Trophoblast cell (in vitro differentiated cells and primary cell): Measurements from ENCODE around the gene PHAF1. TPM values are rescaled to one million over a fixed set of nuclear protein-coding genes. Genes with fewer than 3 reads are reported as not detected.

Experiments
- DNase-seq, 2 donors: peaks; one replicate each; pipeline ENCODE4 v3.0.0-alpha.2; 2016
- H2AFZ ChIP-seq: 2 replicates; pipeline ENCODE4 v1.6.1; 2013; ENCODE audit warnings: low read length, moderate library complexity, mild to moderate bottlenecking; ENCODE audit not compliant: insufficient read depth, poor library complexity
- H2AK5ac ChIP-seq: 2 replicates; pipeline ENCODE4 v1.6.1; 2013; ENCODE audit warnings: mild to moderate bottlenecking, low read length
- H2BK120ac ChIP-seq: 2 replicates; pipeline ENCODE4 v1.6.1; 2013; ENCODE audit warnings: low read length, mild to moderate bottlenecking, moderate library complexity; ENCODE audit not compliant: insufficient read depth, poor library complexity
- H2BK12ac ChIP-seq: 2 replicates; pipeline ENCODE4 v1.6.1; 2013; ENCODE audit warnings: mild to moderate bottlenecking, low read length, moderate library complexity
- H2BK5ac ChIP-seq: 2 replicates; pipeline ENCODE4 v1.6.1; 2013; ENCODE audit warnings: low read length, low read depth, moderate library complexity, mild to moderate bottlenecking; ENCODE audit not compliant: poor library complexity
- H3K14ac ChIP-seq: 2 replicates; pipeline ENCODE4 v1.6.1; 2013; ENCODE audit warnings: mild to moderate bottlenecking, low read length
- H3K18ac ChIP-seq: 2 replicates; pipeline ENCODE4 v1.6.1; 2013; ENCODE audit warnings: mild to moderate bottlenecking, low read length
- H3K23ac ChIP-seq: 2 replicates; pipeline ENCODE4 v1.6.1; 2013; ENCODE audit warnings: low read length
- H3K27ac ChIP-seq: 2 replicates; pipeline ENCODE4 v1.5.1; 2013; ENCODE audit warnings: low read depth, mild to moderate bottlenecking, inconsistent platforms, low read length, moderate library complexity
- H3K27me3 ChIP-seq: 2 replicates; pipeline ENCODE4 v1.6.1; 2013; ENCODE audit warnings: inconsistent platforms, mild to moderate bottlenecking, low read length, moderate library complexity; ENCODE audit not compliant: insufficient read depth
- H3K36me3 ChIP-seq, 2 experiments: 1 replicate in 1 of 2; 2 replicates in 1 of 2; pipeline ENCODE4 v1.6.1; 2013; ENCODE audit warnings: low read length in 2 of 2, mild to moderate bottlenecking in 2 of 2, moderate library complexity in 1 of 2; ENCODE audit not compliant: insufficient read depth in 2 of 2, control insufficient read depth in 1 of 2
- H3K4ac ChIP-seq: 2 replicates; pipeline ENCODE4 v1.6.1; 2013; ENCODE audit warnings: low read depth, mild to moderate bottlenecking, low read length, moderate library complexity
- H3K4me1 ChIP-seq, 2 experiments: 1 replicate in 1 of 2; 2 replicates in 1 of 2; pipeline ENCODE4 v1.6.1; 2013; ENCODE audit warnings: low read length in 2 of 2, mild to moderate bottlenecking in 2 of 2, moderate library complexity in 1 of 2; ENCODE audit not compliant: insufficient read depth in 2 of 2, control insufficient read depth in 1 of 2
- H3K4me2 ChIP-seq: 2 replicates; pipeline ENCODE4 v1.6.1; 2013; ENCODE audit warnings: inconsistent platforms, mild to moderate bottlenecking, low read length, moderate library complexity
- H3K4me3 ChIP-seq: 2 replicates; pipeline ENCODE4 v1.5.1; 2013; ENCODE audit warnings: mild to moderate bottlenecking, low read depth, low read length, inconsistent platforms
- H3K79me1 ChIP-seq: one replicate; pipeline ENCODE4 v1.6.1; 2013; ENCODE audit warnings: low read length
- H3K79me2 ChIP-seq: 2 replicates; pipeline ENCODE4 v1.6.1; 2013; ENCODE audit warnings: low read length, mild to moderate bottlenecking; ENCODE audit not compliant: control insufficient read depth, insufficient read depth, poor library complexity
- H3K9ac ChIP-seq: 2 replicates; pipeline ENCODE4 v1.6.1; 2013; ENCODE audit warnings: mild to moderate bottlenecking, low read length
- H3K9me3 ChIP-seq: 2 replicates; pipeline ENCODE4 v1.6.1; 2013; ENCODE audit warnings: low read depth, mild to moderate bottlenecking, control low read depth, inconsistent platforms, low read length; ENCODE audit not compliant: insufficient read depth
- H4K12ac ChIP-seq: 2 replicates; pipeline ENCODE4 v1.6.1; 2013; ENCODE audit warnings: low read depth, mild to moderate bottlenecking, low read length, moderate library complexity
- H4K8ac ChIP-seq: 2 replicates; pipeline ENCODE4 v1.6.1; 2013; ENCODE audit warnings: low read depth, mild to moderate bottlenecking, low read length, moderate library complexity
- H4K91ac ChIP-seq: one replicate; pipeline ENCODE4 v1.6.1; 2013; ENCODE audit warnings: low read depth, mild to moderate bottlenecking, low read length, moderate library complexity
- WGBS: extraction: QIAGEN DNeasy Blood & Tissue Kit; methylation state at CpG from one replicate; pipeline ENCODE4 v1.1.7; 2013; ENCODE audit warnings: missing lambda C conversion rate; ENCODE audit not compliant: insufficient read length, insufficient coverage; ENCODE audit errors: extremely low coverage; 5-methylcytosine and 5-hydroxymethylcytosine counted together
- polyA plus RNA-seq: library from polyadenylated mRNA; stranded (reverse); fragments of 200-250 nt; gene quantifications from 2 replicates; pipeline ENCODE4 v1.2.3, GENCODE V29; 2013

Gene PHAF1
- polyA plus RNA-seq, result 13.2 and 13.6 TPM in 2 replicates

DNA sequence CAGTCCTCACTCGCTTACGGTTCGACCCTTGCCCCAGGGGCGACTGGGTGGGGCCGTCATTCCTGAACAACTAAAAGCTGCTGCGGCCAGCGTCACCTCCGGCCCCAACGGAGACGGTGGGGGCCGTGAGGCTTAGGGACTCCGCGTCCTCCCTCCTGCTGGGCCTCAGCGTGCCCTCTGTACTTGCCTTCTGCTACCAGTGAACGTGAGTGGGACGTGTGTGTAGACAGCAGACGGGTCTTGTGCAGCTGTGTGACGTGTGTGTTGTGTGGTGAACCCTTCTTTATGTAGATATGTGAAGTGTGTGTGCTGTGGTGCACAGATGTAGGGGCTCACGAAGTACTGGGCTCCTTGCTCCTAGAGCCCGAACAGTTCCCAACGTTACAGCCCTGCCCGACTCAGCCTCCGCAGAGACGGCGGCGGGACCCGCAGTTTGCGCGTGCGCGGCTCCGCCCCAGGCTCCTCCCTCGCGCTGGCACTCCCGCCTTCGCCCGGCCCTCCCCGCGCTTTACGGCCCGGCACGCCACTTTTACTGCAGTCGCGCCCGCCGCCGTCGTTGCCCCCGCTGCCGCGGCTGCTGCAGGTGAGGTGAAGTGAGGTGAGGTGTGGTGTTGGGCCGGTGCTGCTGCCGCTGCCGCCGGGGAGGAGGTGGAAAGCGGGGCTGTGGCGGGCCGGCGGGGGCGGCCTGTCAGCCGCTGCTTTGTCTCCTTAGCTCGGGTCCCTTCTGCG lies at the start of gene PHAF1:
PHAF1 (plus strand) TSS at position 535 of the 729 bp plus-strand sequence. CDS start 235 bp downstream, outside the sequence.
- H2BK120ac ChIP-seq, result peak within 1 kb of the TSS; percentile 46
- H3K4ac ChIP-seq, result peak within 1 kb of the TSS; percentile 96
- H4K8ac ChIP-seq, result peak within 1 kb of the TSS; percentile 90
- H3K4me3 ChIP-seq, result peak within 1 kb of the TSS; percentile 93
- peak within 1 kb of the TSS; percentile 70 for H2AFZ ChIP-seq
- peak within 1 kb of the TSS; percentile 24 for H2BK5ac ChIP-seq
- peaks cover 12% of the 10 kb centered on the region for H3K79me2 ChIP-seq
- peak within 1 kb of the TSS; percentile 98 for H3K4me2 ChIP-seq
- WGBS, result no CpG with 5 or more reads among the region's 63 CpGs
- peak within 1 kb of the TSS; percentile 42 for H4K91ac ChIP-seq
- H3K27me3 ChIP-seq, result no peaks in the 10 kb centered on the region
- peak within 1 kb of the TSS; percentile 98 for H3K9ac ChIP-seq
- no peak within 1 kb of the TSS for H2BK12ac ChIP-seq
- peaks cover 7 to 16% of the 10 kb centered on the region in 2 experiments for H3K4me1 ChIP-seq
- H3K79me1 ChIP-seq, result peaks cover 8% of the 10 kb centered on the region
- H3K27ac ChIP-seq, result peak within 1 kb of the TSS; percentile 63
- H3K18ac ChIP-seq, result peak within 1 kb of the TSS; percentile 64
- no peaks in the 10 kb centered on the region for H3K9me3 ChIP-seq
- DNase-seq, result peak; percentile 91 to 96
- H3K14ac ChIP-seq, result peak within 1 kb of the TSS; percentile 81
- peak within 1 kb of the TSS; percentile 25 for H3K23ac ChIP-seq
- peak within 1 kb of the TSS; percentile 89 for H4K12ac ChIP-seq
- H3K36me3 ChIP-seq, result no peaks in the 10 kb centered on the region
- H2AK5ac ChIP-seq, result peak within 1 kb of the TSS; percentile 18

GRCh38 chr16:67063008-67063407 lies 46.7 kb upstream of the PHAF1 start:
- no CpG with 5 or more reads among the region's 2 CpGs for WGBS
- Histone ChIP-seq H3K4me2 (no peak overlapping the region), H3K27ac (no peak overlapping the region), H3K14ac (no peak overlapping the region), H3K9ac (no peak overlapping the region), H3K36me3 (peaks cover 7 to 9% of the 10 kb centered on the region in 2 experiments), H4K8ac (no peak overlapping the region), H2BK12ac (no peak overlapping the region), H3K4me1 (no peaks in the 10 kb centered on the region), H3K18ac (no peak overlapping the region), H4K91ac (no peak overlapping the region), H3K4me3 (no peak overlapping the region), H3K79me2 (no peaks in the 10 kb centered on the region), H2BK5ac (no peak overlapping the region), H2AFZ (no peak overlapping the region), H2AK5ac (no peak overlapping the region), H4K12ac (no peak overlapping the region), H3K23ac (no peak overlapping the region), H3K9me3 (no peaks in the 10 kb centered on the region), H3K4ac (no peak overlapping the region), H2BK120ac (no peak overlapping the region), H3K27me3 (no peaks in the 10 kb centered on the region), H3K79me1 (no peaks in the 10 kb centered on the region)
- DNase-seq, result no peak

DNA sequence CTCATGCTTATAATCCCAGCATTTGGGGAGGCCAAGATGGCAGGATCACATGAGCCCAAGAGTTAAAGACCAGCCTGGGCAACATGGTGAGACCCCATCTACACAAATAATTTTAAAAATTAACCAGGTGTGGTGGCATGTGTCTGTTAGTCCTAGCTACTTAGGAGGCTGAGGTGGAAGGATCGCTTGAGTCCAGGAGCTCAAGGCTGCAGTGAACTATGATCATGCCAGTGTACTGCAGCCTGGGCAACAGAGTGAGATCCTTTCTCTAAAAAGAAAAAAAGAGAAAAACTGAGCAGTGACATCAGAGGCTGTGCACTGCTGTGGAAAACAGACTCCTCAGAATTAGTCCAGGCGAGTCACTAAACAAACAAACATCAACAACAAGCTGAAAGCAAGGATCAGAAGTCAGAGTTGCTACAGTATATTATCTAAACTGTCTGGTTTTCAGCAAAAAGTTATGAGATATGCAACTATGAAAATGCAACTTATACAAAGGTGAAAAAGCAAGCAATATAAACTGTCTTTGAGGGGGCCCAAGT lies 41.5 kb upstream of the PHAF1 start:
- H3K27me3 ChIP-seq, result no peaks in the 10 kb centered on the region
- H4K91ac ChIP-seq, result no peak overlapping the region
- H3K4me2 ChIP-seq, result no peak overlapping the region
- H4K12ac ChIP-seq, result no peak overlapping the region
- H3K9ac ChIP-seq, result no peak overlapping the region
- no peak overlapping the region for H3K14ac ChIP-seq
- no CpG with 5 or more reads among the region's 2 CpGs for WGBS
- H2BK5ac ChIP-seq, result no peak overlapping the region
- peaks cover 17 to 18% of the 10 kb centered on the region in 2 experiments for H3K36me3 ChIP-seq
- H3K79me2 ChIP-seq, result no peaks in the 10 kb centered on the region
- no peak overlapping the region for H2BK12ac ChIP-seq
- no peak overlapping the region for H3K18ac ChIP-seq
- no peak for DNase-seq
- H3K23ac ChIP-seq, result no peak overlapping the region
- H3K9me3 ChIP-seq, result no peaks in the 10 kb centered on the region
- no peaks in the 10 kb centered on the region for H3K4me1 ChIP-seq
- H2AK5ac ChIP-seq, result no peak overlapping the region
- H2AFZ ChIP-seq, result no peak overlapping the region
- no peak overlapping the region for H3K27ac ChIP-seq
- H3K4me3 ChIP-seq, result no peak overlapping the region
- no peak overlapping the region for H4K8ac ChIP-seq
- no peaks in the 10 kb centered on the region for H3K79me1 ChIP-seq
- H3K4ac ChIP-seq, result no peak overlapping the region
- no peak overlapping the region for H2BK120ac ChIP-seq

DNA sequence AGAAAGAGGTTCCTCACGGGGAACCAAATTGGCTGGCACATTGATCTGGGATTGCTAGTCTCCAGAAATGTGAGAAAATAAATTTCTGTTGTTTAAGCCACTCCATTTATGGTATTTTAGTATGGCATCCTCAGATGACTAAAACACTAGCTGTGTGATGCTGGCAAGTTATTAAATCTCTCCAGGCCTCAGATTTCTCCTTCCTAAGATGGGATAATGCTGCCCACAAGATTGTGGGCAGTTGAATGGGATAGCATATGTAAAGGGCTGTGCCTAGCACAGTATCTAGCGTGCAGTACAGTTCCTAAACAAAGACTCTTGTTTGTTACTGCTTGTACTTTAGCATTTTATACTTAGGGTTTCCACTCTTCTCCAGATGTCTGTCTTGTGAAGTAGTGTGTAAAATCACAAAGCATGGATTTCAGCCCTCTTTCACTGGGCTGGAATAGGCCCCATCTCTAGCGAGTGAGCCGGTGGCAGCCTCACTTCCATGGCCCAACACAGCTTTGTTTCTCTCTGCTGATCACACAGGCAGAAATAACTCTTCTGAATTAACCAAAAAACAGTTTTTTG lies 38.2 kb upstream of the PHAF1 start:
- no CpG with 5 or more reads among the region's 4 CpGs for WGBS
- DNase-seq, result no peak

More for the DNA sequence above, 38.2 kb upstream of the PHAF1 start:
- no peak overlapping the region for H3K18ac ChIP-seq
- no peak overlapping the region for H3K14ac ChIP-seq
- no peaks in the 10 kb centered on the region for H3K27me3 ChIP-seq
- H3K27ac ChIP-seq, result no peak overlapping the region
- no peak overlapping the region for H4K12ac ChIP-seq
- no peak overlapping the region for H4K91ac ChIP-seq
- H3K79me1 ChIP-seq, result no peaks in the 10 kb centered on the region
- no peaks in the 10 kb centered on the region for H3K79me2 ChIP-seq
- no peak overlapping the region for H4K8ac ChIP-seq
- no peak overlapping the region for H3K23ac ChIP-seq
- no peaks in the 10 kb centered on the region for H3K4me1 ChIP-seq
- no peak overlapping the region for H3K4me3 ChIP-seq
- no peak overlapping the region for H2AK5ac ChIP-seq
- no peaks in the 10 kb centered on the region for H3K9me3 ChIP-seq
- H3K4ac ChIP-seq, result no peak overlapping the region
- no peak overlapping the region for H2BK120ac ChIP-seq
- H3K9ac ChIP-seq, result no peak overlapping the region
- H2BK12ac ChIP-seq, result no peak overlapping the region
- H3K36me3 ChIP-seq, result peaks cover 27 to 32% of the 10 kb centered on the region in 2 experiments
- H2AFZ ChIP-seq, result no peak overlapping the region
- H2BK5ac ChIP-seq, result no peak overlapping the region
- H3K4me2 ChIP-seq, result no peak overlapping the region
